Neural crest cell (in vitro differentiated cells): ENCODE data around the gene RPN2. TPM values are rescaled to one million over a fixed set of nuclear protein-coding genes. Genes with fewer than 3 reads are reported as not detected.

Source experiments
- DNase-seq: peaks from one replicate; pipeline ENCODE4 v3.0.0; 2021; ENCODE audit warnings: low read depth, mixed read lengths, low spot score
- H3K27ac Mint-ChIP-seq: one replicate; pipeline ENCODE4 v1.8.0; 2021; ENCODE audit warnings: mild to moderate bottlenecking, mixed read lengths; ENCODE audit not compliant: unreplicated experiment
- H3K27me3 Mint-ChIP-seq: 2 replicates; pipeline ENCODE4 v1.8.0; 2021; ENCODE audit warnings: low read depth, mild to moderate bottlenecking, mixed read lengths
- H3K36me3 Mint-ChIP-seq: 2 replicates; pipeline ENCODE4 v1.8.0; 2021; ENCODE audit warnings: low read depth, mild to moderate bottlenecking, mixed read lengths
- H3K4me1 Mint-ChIP-seq: 2 replicates; pipeline ENCODE4 v1.8.0; 2021; ENCODE audit warnings: mixed read lengths
- H3K4me3 Mint-ChIP-seq: one replicate; pipeline ENCODE4 v1.8.0; 2021; ENCODE audit warnings: mild to moderate bottlenecking, mixed read lengths
- H3K9me3 Mint-ChIP-seq: 2 replicates; pipeline ENCODE4 v1.8.0; 2021; ENCODE audit warnings: mixed read lengths
- total RNA-seq: library from RNA; stranded (reverse); gene quantifications from 2 replicates; pipeline ENCODE4 v1.2.1, GENCODE V29; 2021
- TF ChIP-seq, protein P1 (sequence below): fragments of 200-600 bp; sonication (generic); conservative IDR thresholded peaks from 2 replicates; pipeline ENCODE4 v1.5.0; 2021; ENCODE audit warnings: antibody characterized with exemption, mild to moderate bottlenecking

The RPN2 gene
- total RNA-seq, 1 donor from 2014 or later, result 203 TPM

DNA sequence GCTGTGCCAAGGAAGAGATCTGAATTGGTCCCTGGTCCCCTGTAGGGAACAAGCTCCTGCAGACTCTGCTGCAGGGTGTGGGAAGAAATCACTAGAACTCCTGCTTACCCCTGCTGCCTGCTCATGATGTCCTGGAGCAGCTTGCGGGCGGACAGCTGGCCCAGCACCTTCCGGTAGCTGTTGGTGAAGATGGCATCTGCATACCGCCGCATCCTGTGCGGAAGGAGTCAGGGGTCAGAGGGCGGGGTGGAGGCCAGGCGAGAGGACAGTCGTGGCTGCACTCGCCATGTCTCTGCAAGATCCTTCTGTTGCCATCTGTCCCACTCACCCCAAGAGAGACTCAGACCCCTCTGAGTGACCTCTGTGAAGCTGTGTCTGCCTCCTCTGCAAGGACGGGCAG lies 77.2 kb downstream of the RPN2 start:
- peaks cover 44% of the 10 kb centered on the region for H3K4me1 Mint-ChIP-seq
- TF ChIP-seq, protein P1, sequence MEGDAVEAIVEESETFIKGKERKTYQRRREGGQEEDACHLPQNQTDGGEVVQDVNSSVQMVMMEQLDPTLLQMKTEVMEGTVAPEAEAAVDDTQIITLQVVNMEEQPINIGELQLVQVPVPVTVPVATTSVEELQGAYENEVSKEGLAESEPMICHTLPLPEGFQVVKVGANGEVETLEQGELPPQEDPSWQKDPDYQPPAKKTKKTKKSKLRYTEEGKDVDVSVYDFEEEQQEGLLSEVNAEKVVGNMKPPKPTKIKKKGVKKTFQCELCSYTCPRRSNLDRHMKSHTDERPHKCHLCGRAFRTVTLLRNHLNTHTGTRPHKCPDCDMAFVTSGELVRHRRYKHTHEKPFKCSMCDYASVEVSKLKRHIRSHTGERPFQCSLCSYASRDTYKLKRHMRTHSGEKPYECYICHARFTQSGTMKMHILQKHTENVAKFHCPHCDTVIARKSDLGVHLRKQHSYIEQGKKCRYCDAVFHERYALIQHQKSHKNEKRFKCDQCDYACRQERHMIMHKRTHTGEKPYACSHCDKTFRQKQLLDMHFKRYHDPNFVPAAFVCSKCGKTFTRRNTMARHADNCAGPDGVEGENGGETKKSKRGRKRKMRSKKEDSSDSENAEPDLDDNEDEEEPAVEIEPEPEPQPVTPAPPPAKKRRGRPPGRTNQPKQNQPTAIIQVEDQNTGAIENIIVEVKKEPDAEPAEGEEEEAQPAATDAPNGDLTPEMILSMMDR, result no peak
- H3K4me3 Mint-ChIP-seq, result no peak overlapping the region
- peaks cover 4% of the 10 kb centered on the region for H3K9me3 Mint-ChIP-seq
- no peaks in the 10 kb centered on the region for H3K36me3 Mint-ChIP-seq
- DNase-seq, result no peak
- H3K27ac Mint-ChIP-seq, result peak overlapping the region; percentile 43
- H3K27me3 Mint-ChIP-seq, result no peaks in the 10 kb centered on the region

DNA sequence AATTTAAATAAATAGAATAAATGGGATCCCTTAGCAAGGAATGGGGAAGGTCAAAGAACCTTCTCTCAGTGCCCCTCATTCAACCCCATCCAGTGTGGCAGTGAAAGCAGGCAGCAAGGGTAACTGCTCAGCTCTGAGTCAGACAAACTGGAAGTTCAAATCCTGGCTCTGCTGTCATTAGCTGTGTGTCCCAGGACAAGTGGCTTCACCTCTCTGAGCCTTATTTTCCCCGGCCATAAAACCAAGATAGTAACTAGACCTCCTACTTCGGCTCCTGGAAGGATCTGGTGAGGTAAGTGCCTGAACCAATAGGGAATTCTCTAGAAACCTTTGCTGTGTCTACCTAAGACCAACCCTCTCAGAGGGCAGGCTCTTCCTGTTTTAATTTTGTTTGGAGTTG lies 78.4 kb downstream of the RPN2 start:
- DNase-seq, result no peak
- H3K36me3 Mint-ChIP-seq, result no peaks in the 10 kb centered on the region
- no peaks in the 10 kb centered on the region for H3K27me3 Mint-ChIP-seq
- peaks cover 4% of the 10 kb centered on the region for H3K9me3 Mint-ChIP-seq
- H3K4me1 Mint-ChIP-seq, result peaks cover 34% of the 10 kb centered on the region
- TF ChIP-seq, protein P1, result no peak
- no peak overlapping the region for H3K4me3 Mint-ChIP-seq
- H3K27ac Mint-ChIP-seq, result no peak overlapping the region

DNA sequence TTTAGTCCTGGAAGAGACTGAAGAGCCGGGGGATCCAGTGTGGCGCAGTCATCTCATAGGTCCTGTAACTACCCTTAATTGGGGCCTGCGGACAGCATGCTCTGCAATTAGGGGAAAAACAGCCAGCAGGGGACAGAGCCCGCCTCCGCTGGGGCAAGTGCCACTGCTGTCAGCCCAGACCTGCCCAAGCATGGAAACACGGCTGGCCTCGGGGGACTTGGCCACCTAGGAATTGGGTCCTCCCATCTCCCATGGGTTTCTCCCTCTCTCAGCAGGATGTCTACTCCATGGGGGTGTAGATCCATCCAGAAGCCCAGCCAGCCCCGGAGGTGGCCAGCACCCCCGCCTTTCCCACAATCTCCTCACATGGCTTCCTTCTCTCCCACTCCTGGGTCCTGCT lies 78.9 kb downstream of the RPN2 start:
- Mint-ChIP-seq H3K4me1 (peaks cover 34% of the 10 kb centered on the region), H3K36me3 (no peaks in the 10 kb centered on the region), H3K27ac (no peak overlapping the region), H3K9me3 (peaks cover 4% of the 10 kb centered on the region), H3K4me3 (no peak overlapping the region), H3K27me3 (no peaks in the 10 kb centered on the region)
- DNase-seq, result no peak
- TF ChIP-seq, protein P1, result no peak

DNA sequence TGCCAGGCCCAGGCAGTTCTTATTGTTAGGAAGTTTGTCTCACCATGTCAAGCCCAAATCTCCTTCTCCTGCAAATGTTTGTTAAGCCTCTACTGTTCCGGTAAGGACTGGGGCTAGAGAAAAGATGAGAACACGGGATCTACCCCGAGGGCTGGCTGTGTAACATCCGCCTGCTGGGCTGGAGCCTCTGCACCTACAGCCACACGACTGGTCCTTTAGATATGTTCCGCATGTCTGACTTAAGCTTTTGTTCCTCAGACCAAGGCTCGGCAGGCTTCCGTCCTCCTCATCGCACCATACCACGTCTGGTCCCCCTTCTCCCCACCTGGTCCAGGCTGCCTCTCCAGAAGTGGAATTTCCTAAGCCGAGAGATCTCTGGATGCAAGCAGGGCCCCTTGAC lies 79.9 kb downstream of the RPN2 start:
- H3K27me3 Mint-ChIP-seq, result no peaks in the 10 kb centered on the region
- H3K9me3 Mint-ChIP-seq, result peaks cover 4% of the 10 kb centered on the region
- peak overlapping the region; percentile 47 for H3K4me3 Mint-ChIP-seq
- TF ChIP-seq, protein P1, result no peak
- no peaks in the 10 kb centered on the region for H3K36me3 Mint-ChIP-seq
- H3K4me1 Mint-ChIP-seq, result peaks cover 30% of the 10 kb centered on the region
- no peak for DNase-seq
- H3K27ac Mint-ChIP-seq, result peak overlapping the region; percentile 38

DNA sequence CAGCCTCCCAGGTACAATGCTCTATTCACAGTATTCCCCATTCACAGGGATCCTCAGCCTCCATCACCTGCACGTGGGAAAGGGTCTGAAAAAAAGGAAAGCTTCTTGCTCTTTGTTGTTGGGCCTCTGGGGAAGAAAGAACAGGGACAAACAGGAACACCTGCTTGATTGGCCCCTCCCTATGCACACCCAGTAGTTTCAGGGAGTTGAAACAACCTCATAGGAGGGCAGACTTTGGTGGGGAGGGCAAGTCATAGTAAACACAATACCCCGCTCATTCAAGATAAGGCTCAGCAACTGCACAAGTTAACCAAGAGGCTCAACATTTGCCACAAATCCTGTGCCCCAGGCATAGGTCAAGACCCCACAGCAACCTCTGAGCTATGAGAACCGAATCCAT lies 80.7 kb downstream of the RPN2 start:
- Mint-ChIP-seq H3K27ac (peak overlapping the region; percentile 31), H3K4me3 (peak overlapping the region; percentile 17)

More for the DNA sequence above, 80.7 kb downstream of the RPN2 start:
- Mint-ChIP-seq H3K4me1 (peaks cover 30% of the 10 kb centered on the region), H3K9me3 (no peaks in the 10 kb centered on the region), H3K36me3 (no peaks in the 10 kb centered on the region), H3K27me3 (no peaks in the 10 kb centered on the region)
- TF ChIP-seq, protein P1, result no peak
- DNase-seq, result no peak
